HEK293 (cell line): Measurements from ENCODE around the gene CDK5.

Source experiments
- CTCF ChIA-PET: fragments of 350-600 bp; formaldehyde crosslinking; extraction: SDS; loops from one replicate; lab custom pipeline; 2021; ENCODE audit warnings: antibody characterized with exemption; lab: Yijun Ruan, JAX
- POLR2A ChIA-PET: fragments of 300-600 bp; formaldehyde crosslinking; extraction: SDS; loops from one replicate; lab custom pipeline; 2020; ENCODE audit warnings: antibody characterized with exemption, inconsistent platforms; lab: Yijun Ruan, JAX
- H3K27ac ChIP-seq: fragments of 200-500 bp; sonication (Bioruptor generic); 2 replicates; pipeline ENCODE4 v1.5.1; 2014; ENCODE audit warnings: low read depth, low read length, control low read depth, inconsistent platforms; ENCODE audit errors: extremely low read depth
- H3K36me3 ChIP-seq, 2 experiments: fragments of 200-500 bp in 1 of 2; sonication (Bioruptor generic) in 1 of 2; 1 replicate in 1 of 2; 2 replicates in 1 of 2; pipeline ENCODE4 v1.5.1; 2014 to 2017; ENCODE audit warnings: inconsistent platforms in 2 of 2, low read length in 2 of 2; ENCODE audit not compliant: control insufficient read depth in 2 of 2, insufficient read depth in 1 of 2
- H3K4me1 ChIP-seq: fragments of 200-500 bp; sonication (Bioruptor generic); 2 replicates; pipeline ENCODE4 v1.5.1; 2014; ENCODE audit warnings: mild to moderate bottlenecking, low read length, inconsistent platforms; ENCODE audit not compliant: control insufficient read depth, insufficient read depth
- H3K4me3 ChIP-seq: 2 replicates; pipeline ENCODE4 v1.5.1; 2011; ENCODE audit warnings: low read depth, mild to moderate bottlenecking, control low read depth, low read length, moderate library complexity
- H3K9me3 ChIP-seq: fragments of 200-500 bp; sonication (Bioruptor generic); 2 replicates; pipeline ENCODE4 v1.5.1; 2014; ENCODE audit warnings: low read depth, low read length, inconsistent platforms; ENCODE audit not compliant: control insufficient read depth, insufficient read depth
- EGR2 ChIP-seq: fragments of 450-650 bp; formaldehyde crosslinking; IDR thresholded peaks from 2 replicates; pipeline ENCODE4 v1.5.1; 2016; ENCODE audit warnings: low read depth, missing biosample characterization, missing genetic modification characterization
- WT1 ChIP-seq: fragments of 450-650 bp; formaldehyde crosslinking; IDR thresholded peaks from 2 replicates; pipeline ENCODE4 v1.5.1; 2016; ENCODE audit warnings: missing biosample characterization, missing genetic modification characterization
- YY2 ChIP-seq: fragments of 450-650 bp; formaldehyde crosslinking; IDR thresholded peaks from 2 replicates; pipeline ENCODE4 v1.5.1; 2016; ENCODE audit warnings: missing biosample characterization, missing genetic modification characterization
- ZBTB17 ChIP-seq: fragments of 450-650 bp; formaldehyde crosslinking; IDR thresholded peaks from 2 replicates; pipeline ENCODE4 v1.5.1; 2016; ENCODE audit warnings: missing biosample characterization, missing genetic modification characterization
- ZFHX2 ChIP-seq: fragments of 450-650 bp; formaldehyde crosslinking; conservative IDR thresholded peaks from 2 replicates; pipeline ENCODE4 v1.5.1; 2016; ENCODE audit warnings: missing biosample characterization, missing genetic modification characterization
- ZFP41 ChIP-seq: fragments of 450-650 bp; formaldehyde crosslinking; IDR thresholded peaks from 2 replicates; pipeline ENCODE4 v1.5.1; 2016; ENCODE audit warnings: missing biosample characterization, missing genetic modification characterization, borderline replicate concordance
- ZNF138 ChIP-seq: fragments of 450-650 bp; formaldehyde crosslinking; IDR thresholded peaks from 2 replicates; pipeline ENCODE4 v1.5.1; 2016; ENCODE audit warnings: missing biosample characterization, missing genetic modification characterization, borderline replicate concordance
- ZNF174 ChIP-seq: fragments of 450-650 bp; formaldehyde crosslinking; IDR thresholded peaks from 2 replicates; pipeline ENCODE4 v1.5.0; 2017; ENCODE audit warnings: missing biosample characterization, mild to moderate bottlenecking, missing genetic modification characterization
- ZNF239 ChIP-seq: fragments of 450-650 bp; formaldehyde crosslinking; IDR thresholded peaks from 2 replicates; pipeline ENCODE4 v1.5.1; 2016; ENCODE audit warnings: missing biosample characterization, missing genetic modification characterization
- ZNF324 ChIP-seq: fragments of 450-650 bp; formaldehyde crosslinking; IDR thresholded peaks from 2 replicates; pipeline ENCODE4 v1.5.1; 2016; ENCODE audit warnings: missing biosample characterization, missing genetic modification characterization
- ZNF335 ChIP-seq: fragments of 450-650 bp; formaldehyde crosslinking; conservative IDR thresholded peaks from 2 replicates; pipeline ENCODE4 v1.5.1; 2016; ENCODE audit warnings: missing biosample characterization, missing genetic modification characterization
- ZNF501 ChIP-seq: fragments of 450-650 bp; formaldehyde crosslinking; IDR thresholded peaks from 2 replicates; pipeline ENCODE4 v1.5.1; 2016; ENCODE audit warnings: missing biosample characterization, missing genetic modification characterization
- ZNF544 ChIP-seq: fragments of 450-650 bp; formaldehyde crosslinking; IDR thresholded peaks from 2 replicates; pipeline ENCODE4 v1.5.0; 2017; ENCODE audit warnings: missing biosample characterization, missing genetic modification characterization
- ZNF555 ChIP-seq: fragments of 450-650 bp; formaldehyde crosslinking; conservative IDR thresholded peaks from 2 replicates; pipeline ENCODE4 v1.5.1; 2017; ENCODE audit warnings: missing biosample characterization, mild to moderate bottlenecking, missing genetic modification characterization, inconsistent platforms
- ZNF624 ChIP-seq: fragments of 450-650 bp; formaldehyde crosslinking; IDR thresholded peaks from 2 replicates; pipeline ENCODE4 v1.5.1; 2017; ENCODE audit warnings: missing biosample characterization, missing genetic modification characterization
- ZNF629 ChIP-seq: fragments of 450-650 bp; formaldehyde crosslinking; IDR thresholded peaks from 2 replicates; pipeline ENCODE4 v1.5.1; 2017; ENCODE audit warnings: missing biosample characterization, missing genetic modification characterization
- ZSCAN23 ChIP-seq: fragments of 450-650 bp; formaldehyde crosslinking; IDR thresholded peaks from 2 replicates; pipeline ENCODE4 v1.5.1; 2016; ENCODE audit warnings: missing biosample characterization, missing genetic modification characterization
- TF ChIP-seq, protein P1 (sequence below): fragments of 450-650 bp; formaldehyde crosslinking; IDR thresholded peaks from 2 replicates; pipeline ENCODE4 v1.5.1; 2016; ENCODE audit warnings: missing biosample characterization, missing genetic modification characterization
- TF ChIP-seq, protein P2 (sequence below): fragments of 450-650 bp; formaldehyde crosslinking; IDR thresholded peaks from 2 replicates; pipeline ENCODE4 v1.5.1; 2016; ENCODE audit warnings: missing biosample characterization, missing genetic modification characterization
- TF ChIP-seq, protein P3 (sequence below): IDR thresholded peaks from 2 replicates; pipeline ENCODE4 v1.6.1; 2011; ENCODE audit warnings: mild to moderate bottlenecking, low read depth, low read length, borderline replicate concordance
- TF ChIP-seq, protein P4 (sequence below): fragments of 450-650 bp; formaldehyde crosslinking; optimal IDR thresholded peaks from 2 replicates; pipeline ENCODE3; 2016; ENCODE audit warnings: missing biosample characterization, mild to moderate bottlenecking, missing genetic modification characterization
- TF ChIP-seq, protein P5 (sequence below): fragments of 450-650 bp; formaldehyde crosslinking; IDR thresholded peaks from 2 replicates; pipeline ENCODE4 v1.5.1; 2017; ENCODE audit warnings: missing biosample characterization, mild to moderate bottlenecking, missing genetic modification characterization, moderate library complexity
- TF ChIP-seq, protein P6 (sequence below): fragments of 450-650 bp; formaldehyde crosslinking; IDR thresholded peaks from 2 replicates; pipeline ENCODE4 v1.5.1; 2016; ENCODE audit warnings: missing biosample characterization, missing genetic modification characterization
- TF ChIP-seq, protein P7 (sequence below): fragments of 450-650 bp; formaldehyde crosslinking; IDR thresholded peaks from 2 replicates; pipeline ENCODE4 v1.5.1; 2016; ENCODE audit warnings: missing biosample characterization, missing genetic modification characterization, low read depth

The CDK5 gene

DNA sequence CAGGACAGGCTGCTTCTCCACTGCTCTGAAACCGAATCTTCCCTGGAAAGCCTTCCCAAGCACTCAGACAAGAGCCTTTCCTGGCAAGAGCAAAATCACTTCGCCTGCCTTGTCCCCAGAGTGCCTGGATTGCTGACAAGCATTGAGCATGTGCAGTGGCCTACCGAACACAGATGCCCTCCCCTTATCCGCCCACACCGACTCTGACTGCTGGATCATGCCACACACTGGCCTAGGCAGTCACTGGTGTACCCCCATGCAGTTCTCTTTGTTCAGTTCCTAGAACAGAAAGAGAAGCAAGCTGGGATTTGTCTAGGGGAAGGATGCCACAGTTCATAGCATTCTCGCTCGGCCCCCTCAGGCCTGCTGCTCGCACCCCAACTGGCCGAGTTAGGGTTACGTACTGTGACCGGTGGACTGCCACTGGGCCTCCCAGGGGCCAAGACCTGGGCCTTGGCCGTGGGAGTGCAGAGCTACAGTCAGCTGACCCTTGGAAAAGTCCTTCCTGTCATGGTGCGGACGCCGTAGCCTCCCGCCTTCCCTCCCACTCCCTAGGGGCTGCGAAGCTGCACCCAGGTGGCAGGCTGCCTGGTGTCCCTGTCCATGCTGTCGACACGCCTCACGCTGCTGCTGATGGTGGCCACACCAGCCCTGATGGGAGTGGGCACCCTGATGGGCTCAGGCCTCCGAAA, 22.5 kb downstream of the CDK5 start (continued):
- TF ChIP-seq, protein P1, sequence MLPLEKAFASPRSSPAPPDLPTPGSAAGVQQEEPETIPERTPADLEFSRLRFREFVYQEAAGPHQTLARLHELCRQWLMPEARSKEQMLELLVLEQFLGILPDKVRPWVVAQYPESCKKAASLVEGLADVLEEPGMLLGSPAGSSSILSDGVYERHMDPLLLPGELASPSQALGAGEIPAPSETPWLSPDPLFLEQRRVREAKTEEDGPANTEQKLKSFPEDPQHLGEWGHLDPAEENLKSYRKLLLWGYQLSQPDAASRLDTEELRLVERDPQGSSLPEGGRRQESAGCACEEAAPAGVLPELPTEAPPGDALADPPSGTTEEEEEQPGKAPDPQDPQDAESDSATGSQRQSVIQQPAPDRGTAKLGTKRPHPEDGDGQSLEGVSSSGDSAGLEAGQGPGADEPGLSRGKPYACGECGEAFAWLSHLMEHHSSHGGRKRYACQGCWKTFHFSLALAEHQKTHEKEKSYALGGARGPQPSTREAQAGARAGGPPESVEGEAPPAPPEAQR (tag by site-specific recombination) = no peak
- TF ChIP-seq ZNF138 (tag by site-specific recombination) (no peak), ZFHX2 (tag by site-specific recombination) (peak; percentile 58), ZNF174 (tag by site-specific recombination) (no peak), ZNF544 (no peak), ZSCAN23 (tag by site-specific recombination) (no peak), WT1 (tag by site-specific recombination) (no peak), ZNF555 (tag by site-specific recombination) (no peak), ZBTB17 (tag by site-specific recombination) (peak; percentile 58), EGR2 (0 out of 2 replicates have a peak, but pooled peaks have one; percentile 18), ZNF324 (tag by site-specific recombination) (no peak)
- TF ChIP-seq, protein P2, sequence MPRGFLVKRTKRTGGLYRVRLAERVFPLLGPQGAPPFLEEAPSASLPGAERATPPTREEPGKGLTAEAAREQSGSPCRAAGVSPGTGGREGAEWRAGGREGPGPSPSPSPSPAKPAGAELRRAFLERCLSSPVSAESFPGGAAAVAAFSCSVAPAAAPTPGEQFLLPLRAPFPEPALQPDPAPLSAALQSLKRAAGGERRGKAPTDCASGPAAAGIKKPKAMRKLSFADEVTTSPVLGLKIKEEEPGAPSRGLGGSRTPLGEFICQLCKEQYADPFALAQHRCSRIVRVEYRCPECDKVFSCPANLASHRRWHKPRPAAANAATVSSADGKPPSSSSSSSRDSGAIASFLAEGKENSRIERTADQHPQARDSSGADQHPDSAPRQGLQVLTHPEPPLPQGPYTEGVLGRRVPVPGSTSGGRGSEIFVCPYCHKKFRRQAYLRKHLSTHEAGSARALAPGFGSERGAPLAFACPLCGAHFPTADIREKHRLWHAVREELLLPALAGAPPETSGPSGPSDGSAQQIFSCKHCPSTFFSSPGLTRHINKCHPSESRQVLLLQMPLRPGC (tag by site-specific recombination) = no peak
- TF ChIP-seq, protein P3, sequence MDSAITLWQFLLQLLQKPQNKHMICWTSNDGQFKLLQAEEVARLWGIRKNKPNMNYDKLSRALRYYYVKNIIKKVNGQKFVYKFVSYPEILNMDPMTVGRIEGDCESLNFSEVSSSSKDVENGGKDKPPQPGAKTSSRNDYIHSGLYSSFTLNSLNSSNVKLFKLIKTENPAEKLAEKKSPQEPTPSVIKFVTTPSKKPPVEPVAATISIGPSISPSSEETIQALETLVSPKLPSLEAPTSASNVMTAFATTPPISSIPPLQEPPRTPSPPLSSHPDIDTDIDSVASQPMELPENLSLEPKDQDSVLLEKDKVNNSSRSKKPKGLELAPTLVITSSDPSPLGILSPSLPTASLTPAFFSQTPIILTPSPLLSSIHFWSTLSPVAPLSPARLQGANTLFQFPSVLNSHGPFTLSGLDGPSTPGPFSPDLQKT = no peak
- TF ChIP-seq, protein P4, sequence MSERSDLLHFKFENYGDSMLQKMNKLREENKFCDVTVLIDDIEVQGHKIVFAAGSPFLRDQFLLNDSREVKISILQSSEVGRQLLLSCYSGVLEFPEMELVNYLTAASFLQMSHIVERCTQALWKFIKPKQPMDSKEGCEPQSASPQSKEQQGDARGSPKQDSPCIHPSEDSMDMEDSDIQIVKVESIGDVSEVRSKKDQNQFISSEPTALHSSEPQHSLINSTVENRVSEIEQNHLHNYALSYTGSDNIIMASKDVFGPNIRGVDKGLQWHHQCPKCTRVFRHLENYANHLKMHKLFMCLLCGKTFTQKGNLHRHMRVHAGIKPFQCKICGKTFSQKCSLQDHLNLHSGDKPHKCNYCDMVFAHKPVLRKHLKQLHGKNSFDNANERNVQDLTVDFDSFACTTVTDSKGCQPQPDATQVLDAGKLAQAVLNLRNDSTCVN (tag by site-specific recombination) = no peak

DNA sequence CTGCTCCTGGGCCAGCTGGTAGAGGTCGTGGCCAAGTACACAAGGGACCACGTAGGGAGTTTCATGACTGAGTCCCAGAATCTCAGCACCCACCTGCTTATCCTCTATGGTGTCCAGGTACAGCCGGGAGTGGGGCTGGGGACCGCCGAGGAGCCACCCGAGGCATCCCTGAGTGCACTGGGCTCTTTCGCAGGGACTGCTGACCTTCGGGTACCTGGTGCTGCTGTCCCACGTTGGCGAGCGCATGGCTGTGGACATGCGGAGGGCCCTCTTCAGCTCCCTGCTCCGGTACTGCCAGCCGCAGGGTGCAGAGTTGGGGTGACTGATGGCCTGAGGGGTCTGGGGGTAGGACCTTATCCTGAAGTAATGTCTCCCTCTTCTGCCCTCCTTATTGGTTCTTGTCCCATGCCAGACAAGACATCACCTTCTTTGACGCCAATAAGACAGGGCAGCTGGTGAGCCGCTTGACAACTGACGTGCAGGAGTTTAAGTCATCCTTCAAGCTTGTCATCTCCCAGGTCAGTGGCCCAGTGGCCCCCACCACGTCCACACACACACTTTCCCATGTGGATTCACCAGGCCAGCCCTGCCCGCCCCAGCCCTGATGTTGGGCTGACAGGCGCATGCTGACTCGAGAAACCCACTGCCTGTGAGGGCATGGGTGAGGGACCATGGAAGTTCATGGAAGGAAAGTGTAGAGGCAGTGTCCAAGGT, 23.2 kb downstream of the CDK5 start:
- ChIA-PET CTCF (interaction anchor here (1.1 kb wide), 1 partner anchor 76 kb away, joined by 3 read pairs; no protein-coding TSS in a partner anchor), POLR2A (interaction anchor here (1.0 kb wide), 1 partner anchor 75 kb away, joined by 3 read pairs; no protein-coding TSS in a partner anchor)
- Histone ChIP-seq H3K4me1 (0 out of 2 replicates have a peak, but pooled peaks cover 2% of the 10 kb centered on the region), H3K27ac (no peak overlapping the region), H3K9me3 (no peaks in the 10 kb centered on the region), H3K36me3 (peaks cover 0 to 60% of the 10 kb centered on the region in 2 experiments; a peak in 1 of 3 replicates), H3K4me3 (no peak overlapping the region)
- TF ChIP-seq ZNF335 (no peak), ZNF239 (tag by site-specific recombination) (no peak), YY2 (tag by site-specific recombination) (no peak), ZNF624 (tag by site-specific recombination) (no peak), ZFP41 (tag by site-specific recombination) (no peak), ZSCAN23 (tag by site-specific recombination) (no peak), ZNF629 (tag by site-specific recombination) (no peak), ZNF501 (tag by site-specific recombination) (no peak)
- TF ChIP-seq, protein P5, sequence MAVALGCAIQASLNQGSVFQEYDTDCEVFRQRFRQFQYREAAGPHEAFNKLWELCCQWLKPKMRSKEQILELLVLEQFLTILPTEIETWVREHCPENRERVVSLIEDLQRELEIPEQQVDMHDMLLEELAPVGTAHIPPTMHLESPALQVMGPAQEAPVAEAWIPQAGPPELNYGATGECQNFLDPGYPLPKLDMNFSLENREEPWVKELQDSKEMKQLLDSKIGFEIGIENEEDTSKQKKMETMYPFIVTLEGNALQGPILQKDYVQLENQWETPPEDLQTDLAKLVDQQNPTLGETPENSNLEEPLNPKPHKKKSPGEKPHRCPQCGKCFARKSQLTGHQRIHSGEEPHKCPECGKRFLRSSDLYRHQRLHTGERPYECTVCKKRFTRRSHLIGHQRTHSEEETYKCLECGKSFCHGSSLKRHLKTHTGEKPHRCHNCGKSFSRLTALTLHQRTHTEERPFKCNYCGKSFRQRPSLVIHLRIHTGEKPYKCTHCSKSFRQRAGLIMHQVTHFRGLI = no peak
- TF ChIP-seq, protein P6, sequence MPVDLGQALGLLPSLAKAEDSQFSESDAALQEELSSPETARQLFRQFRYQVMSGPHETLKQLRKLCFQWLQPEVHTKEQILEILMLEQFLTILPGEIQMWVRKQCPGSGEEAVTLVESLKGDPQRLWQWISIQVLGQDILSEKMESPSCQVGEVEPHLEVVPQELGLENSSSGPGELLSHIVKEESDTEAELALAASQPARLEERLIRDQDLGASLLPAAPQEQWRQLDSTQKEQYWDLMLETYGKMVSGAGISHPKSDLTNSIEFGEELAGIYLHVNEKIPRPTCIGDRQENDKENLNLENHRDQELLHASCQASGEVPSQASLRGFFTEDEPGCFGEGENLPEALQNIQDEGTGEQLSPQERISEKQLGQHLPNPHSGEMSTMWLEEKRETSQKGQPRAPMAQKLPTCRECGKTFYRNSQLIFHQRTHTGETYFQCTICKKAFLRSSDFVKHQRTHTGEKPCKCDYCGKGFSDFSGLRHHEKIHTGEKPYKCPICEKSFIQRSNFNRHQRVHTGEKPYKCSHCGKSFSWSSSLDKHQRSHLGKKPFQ (tag by site-specific recombination) = no peak
- TF ChIP-seq, protein P7, sequence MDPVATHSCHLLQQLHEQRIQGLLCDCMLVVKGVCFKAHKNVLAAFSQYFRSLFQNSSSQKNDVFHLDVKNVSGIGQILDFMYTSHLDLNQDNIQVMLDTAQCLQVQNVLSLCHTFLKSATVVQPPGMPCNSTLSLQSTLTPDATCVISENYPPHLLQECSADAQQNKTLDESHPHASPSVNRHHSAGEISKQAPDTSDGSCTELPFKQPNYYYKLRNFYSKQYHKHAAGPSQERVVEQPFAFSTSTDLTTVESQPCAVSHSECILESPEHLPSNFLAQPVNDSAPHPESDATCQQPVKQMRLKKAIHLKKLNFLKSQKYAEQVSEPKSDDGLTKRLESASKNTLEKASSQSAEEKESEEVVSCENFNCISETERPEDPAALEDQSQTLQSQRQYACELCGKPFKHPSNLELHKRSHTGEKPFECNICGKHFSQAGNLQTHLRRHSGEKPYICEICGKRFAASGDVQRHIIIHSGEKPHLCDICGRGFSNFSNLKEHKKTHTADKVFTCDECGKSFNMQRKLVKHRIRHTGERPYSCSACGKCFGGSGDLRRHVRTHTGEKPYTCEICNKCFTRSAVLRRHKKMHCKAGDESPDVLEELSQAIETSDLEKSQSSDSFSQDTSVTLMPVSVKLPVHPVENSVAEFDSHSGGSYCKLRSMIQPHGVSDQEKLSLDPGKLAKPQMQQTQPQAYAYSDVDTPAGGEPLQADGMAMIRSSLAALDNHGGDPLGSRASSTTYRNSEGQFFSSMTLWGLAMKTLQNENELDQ (tag by site-specific recombination) = no peak
